GM12873 (cell line): ENCODE data around the gene INPP5B.

Experiments
- TF ChIP-seq, protein P1 (sequence below): IDR thresholded peaks from 2 replicates; pipeline ENCODE4 v1.5.1; 2012; ENCODE audit warnings: low read depth, mild to moderate bottlenecking, moderate library complexity, low read length, control low read depth; ENCODE audit not compliant: insufficient read depth; ENCODE audit errors: missing control alignments

INPP5B gene

DNA sequence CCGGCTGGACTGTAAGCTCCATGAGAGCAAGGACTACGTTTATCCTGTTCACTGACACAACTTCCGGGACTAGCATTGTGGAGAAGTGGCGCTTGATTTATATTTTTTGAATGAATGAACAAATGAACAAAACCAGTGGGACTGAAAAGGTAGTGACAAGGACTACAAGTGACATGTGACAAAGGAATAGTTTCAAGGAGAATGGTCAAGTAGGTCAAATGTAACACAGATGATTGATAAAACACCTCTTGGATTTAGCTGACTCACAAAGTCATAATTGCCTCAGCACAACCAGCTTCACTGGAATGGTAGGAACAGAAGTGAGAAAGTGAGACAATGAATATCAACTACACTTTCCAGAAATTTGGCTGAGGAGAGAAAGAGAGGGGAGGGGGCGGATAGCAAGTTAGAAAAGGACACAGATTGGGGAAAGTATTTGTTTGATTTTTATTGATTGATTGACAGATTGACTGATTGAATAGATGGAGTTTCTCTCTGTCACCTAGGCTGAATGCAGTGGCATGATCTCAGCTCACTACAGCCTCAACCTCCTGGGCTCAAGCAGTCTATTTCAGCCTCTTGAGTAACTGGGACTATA is 101.7 kb downstream of the INPP5B start:
- TF ChIP-seq, protein P1, sequence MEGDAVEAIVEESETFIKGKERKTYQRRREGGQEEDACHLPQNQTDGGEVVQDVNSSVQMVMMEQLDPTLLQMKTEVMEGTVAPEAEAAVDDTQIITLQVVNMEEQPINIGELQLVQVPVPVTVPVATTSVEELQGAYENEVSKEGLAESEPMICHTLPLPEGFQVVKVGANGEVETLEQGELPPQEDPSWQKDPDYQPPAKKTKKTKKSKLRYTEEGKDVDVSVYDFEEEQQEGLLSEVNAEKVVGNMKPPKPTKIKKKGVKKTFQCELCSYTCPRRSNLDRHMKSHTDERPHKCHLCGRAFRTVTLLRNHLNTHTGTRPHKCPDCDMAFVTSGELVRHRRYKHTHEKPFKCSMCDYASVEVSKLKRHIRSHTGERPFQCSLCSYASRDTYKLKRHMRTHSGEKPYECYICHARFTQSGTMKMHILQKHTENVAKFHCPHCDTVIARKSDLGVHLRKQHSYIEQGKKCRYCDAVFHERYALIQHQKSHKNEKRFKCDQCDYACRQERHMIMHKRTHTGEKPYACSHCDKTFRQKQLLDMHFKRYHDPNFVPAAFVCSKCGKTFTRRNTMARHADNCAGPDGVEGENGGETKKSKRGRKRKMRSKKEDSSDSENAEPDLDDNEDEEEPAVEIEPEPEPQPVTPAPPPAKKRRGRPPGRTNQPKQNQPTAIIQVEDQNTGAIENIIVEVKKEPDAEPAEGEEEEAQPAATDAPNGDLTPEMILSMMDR, result no peak

DNA sequence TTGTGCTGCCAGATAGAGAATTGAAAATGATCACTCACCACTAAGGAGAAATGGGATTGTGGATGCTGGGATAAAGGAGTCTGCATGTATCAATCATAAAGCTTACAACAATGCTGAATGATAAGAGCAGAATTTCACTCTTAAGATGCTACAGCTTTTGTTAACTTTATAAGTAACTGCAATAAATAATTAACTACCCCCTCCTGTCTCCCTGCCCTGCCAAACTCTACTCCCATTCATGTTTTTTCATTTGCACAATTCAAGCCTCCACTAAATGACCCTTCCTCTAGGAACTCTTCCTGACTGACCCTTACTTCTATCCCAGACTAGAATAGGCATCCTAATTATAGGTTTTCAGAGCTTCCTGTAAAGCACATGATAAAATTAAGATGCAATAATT is 102.3 kb downstream of the INPP5B start:
- TF ChIP-seq, protein P1, result no peak

DNA sequence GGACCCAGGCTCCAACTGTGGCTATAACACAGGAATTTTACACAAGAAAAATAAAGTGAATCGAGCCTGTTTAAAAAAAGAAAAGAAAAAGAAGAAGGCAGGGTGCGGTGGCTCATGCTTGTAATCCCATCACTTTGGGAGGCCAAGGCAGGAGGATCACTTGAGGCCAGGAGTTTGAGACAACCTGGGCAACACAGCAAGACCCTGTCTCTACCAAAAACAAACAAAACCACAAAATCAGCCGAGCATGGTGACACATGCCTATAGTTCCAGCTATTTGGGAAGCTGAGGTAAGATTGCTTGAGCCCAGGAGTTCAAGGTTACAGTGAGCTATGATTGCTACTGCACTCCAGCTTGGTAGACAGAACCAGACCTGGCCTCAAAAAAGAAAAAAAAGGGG is 105.2 kb downstream of the INPP5B start:
- TF ChIP-seq, protein P1, result no peak

DNA sequence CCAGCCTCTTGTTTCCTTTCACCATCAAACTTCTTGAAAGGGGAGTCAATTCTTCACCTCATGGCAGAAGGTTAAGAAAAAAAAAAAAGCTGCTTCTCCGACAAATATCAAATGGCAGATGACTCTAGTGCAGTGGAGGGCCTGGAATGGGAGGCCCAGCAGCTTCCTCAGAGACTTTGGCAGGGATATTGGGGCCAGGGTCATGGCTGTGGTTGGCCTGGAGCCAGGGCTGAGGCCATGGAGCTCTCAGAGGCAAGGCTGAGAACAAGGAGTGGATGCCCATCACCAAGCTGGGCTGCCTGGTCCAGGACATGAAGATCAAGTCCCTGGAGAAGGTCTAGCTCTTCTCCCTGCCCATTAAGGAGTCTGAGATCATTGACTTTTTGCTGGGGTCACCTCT is 106.1 kb downstream of the INPP5B start:
- TF ChIP-seq, protein P1, result no peak

DNA sequence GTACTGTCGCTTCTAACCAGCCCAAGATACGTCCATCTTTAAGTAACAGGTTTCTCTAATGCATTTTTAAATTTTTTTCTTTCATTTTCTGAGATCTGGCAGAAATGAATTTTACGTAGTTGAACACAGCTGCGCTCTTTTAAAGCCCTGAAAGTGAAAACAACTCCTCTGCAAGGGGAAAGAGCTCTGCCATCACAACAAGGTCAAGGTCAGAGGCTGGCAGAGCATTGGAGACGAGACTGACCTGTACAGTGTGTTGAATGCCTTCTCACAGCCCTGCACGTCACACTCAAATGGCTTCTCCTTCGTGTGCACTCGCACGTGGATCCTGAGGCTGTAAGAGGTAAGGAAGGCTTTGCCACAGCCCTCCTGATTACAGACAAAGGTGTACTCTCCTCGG is 107.2 kb downstream of the INPP5B start:
- TF ChIP-seq, protein P1, result no peak

DNA sequence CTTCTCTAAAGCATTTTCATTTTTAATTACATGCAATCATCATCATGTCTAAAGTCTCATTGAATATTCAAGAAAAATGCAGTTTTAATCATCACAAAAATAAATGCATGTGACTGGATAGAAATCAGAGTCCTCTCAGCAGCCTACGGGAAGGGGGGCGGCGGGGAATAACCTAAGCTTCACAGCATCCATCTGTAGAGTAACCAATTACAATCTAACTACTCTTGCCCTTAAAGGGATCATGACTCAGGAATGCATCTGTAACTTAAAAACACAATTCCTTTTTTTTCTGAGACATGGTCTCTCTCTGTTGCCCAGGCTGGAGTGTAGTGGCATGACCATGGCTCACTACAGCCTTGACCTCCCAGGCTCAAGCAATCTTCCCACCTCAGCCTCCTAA is 110.1 kb downstream of the INPP5B start:
- TF ChIP-seq, protein P1, result no peak

DNA sequence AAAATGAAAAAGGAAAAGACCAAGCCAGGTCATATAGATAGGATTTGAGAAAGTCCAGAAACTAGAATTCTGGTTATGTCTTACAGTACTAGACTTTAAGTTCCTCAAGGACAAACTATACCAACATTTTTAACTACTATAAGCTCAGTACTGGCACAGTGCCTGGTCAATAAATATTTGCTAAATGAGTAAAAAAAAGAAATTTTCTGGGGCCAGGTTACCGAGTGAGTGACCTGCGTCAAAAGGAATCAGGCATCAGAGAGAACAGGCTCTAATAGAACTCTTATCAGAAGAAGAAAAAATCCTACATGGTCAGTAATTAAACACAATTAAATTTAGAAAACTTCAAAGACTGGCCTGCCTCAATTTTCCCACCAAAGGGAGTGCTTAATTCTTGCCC is 115.0 kb downstream of the INPP5B start:
- TF ChIP-seq, protein P1, result no peak
